B cell (primary cell): ENCODE measurements around the gene TMX4.

Experiments used
- CTCF ChIP-seq: fragments of 200-600 bp; IDR thresholded peaks from one replicate; pipeline ENCODE4 v1.8.0; 2022; ENCODE audit warnings: antibody characterized with exemption, mild to moderate bottlenecking
- EZH2 ChIP-seq: IDR thresholded peaks from 2 replicates; pipeline ENCODE4 v1.6.1; 2012; ENCODE audit warnings: borderline replicate concordance, low read depth, mild to moderate bottlenecking, moderate library complexity, low read length; ENCODE audit not compliant: insufficient read depth, poor library complexity, severe bottlenecking

- TF ChIP-seq EZH2 (no peak), CTCF (no peak)
Measured at GRCh38 chr20:7939663-7940062, 79.9 kb downstream of the TMX4 start.
